ENCODE results near the gene ATP6AP2. TPM values are rescaled to one million over a fixed set of nuclear protein-coding genes. Genes with fewer than 3 reads are reported as not detected.

Gene ATP6AP2
- total RNA-seq, 1 experiment from 2014 or later: 78.7 TPM

DNA sequence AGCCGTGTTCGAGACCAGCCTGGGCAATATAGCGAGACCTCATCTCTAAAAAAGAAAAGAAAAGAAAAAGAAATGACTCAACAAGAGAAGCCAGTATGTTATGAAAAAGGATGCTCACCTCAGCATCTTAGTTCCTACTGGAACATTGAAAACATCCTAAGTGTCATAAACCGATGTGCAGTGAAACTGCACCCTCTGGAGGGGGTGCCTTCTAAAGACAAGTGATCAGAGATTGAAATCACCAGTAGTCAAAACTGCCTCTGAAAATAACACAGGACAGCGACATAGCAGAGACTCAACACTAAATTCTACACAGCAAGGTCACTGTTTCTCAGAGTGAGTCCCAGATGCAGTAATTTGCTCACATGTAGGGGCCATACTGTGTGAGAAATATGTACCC, 28.0 kb upstream of the ATP6AP2 start:
- no peaks in the 10 kb centered on the region for H3K9me3 Mint-ChIP-seq
- DNase-seq (ENCODE audit: low spot score) (no peak), ATAC-seq (no peak)
- no peak for TF ChIP-seq ATF1 (CRISPR knock-in tag; IDR thresholded peaks at IDR 0.05)
- TF ChIP-seq, protein P1, sequence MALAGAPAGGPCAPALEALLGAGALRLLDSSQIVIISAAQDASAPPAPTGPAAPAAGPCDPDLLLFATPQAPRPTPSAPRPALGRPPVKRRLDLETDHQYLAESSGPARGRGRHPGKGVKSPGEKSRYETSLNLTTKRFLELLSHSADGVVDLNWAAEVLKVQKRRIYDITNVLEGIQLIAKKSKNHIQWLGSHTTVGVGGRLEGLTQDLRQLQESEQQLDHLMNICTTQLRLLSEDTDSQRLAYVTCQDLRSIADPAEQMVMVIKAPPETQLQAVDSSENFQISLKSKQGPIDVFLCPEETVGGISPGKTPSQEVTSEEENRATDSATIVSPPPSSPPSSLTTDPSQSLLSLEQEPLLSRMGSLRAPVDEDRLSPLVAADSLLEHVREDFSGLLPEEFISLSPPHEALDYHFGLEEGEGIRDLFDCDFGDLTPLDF (CRISPR knock-in tag; IDR thresholded peaks at IDR 0.05): no peak
- TF ChIP-seq ZNF423 (CRISPR knock-in tag; IDR thresholded peaks at IDR 0.05): no peak
- TF ChIP-seq, protein P2, sequence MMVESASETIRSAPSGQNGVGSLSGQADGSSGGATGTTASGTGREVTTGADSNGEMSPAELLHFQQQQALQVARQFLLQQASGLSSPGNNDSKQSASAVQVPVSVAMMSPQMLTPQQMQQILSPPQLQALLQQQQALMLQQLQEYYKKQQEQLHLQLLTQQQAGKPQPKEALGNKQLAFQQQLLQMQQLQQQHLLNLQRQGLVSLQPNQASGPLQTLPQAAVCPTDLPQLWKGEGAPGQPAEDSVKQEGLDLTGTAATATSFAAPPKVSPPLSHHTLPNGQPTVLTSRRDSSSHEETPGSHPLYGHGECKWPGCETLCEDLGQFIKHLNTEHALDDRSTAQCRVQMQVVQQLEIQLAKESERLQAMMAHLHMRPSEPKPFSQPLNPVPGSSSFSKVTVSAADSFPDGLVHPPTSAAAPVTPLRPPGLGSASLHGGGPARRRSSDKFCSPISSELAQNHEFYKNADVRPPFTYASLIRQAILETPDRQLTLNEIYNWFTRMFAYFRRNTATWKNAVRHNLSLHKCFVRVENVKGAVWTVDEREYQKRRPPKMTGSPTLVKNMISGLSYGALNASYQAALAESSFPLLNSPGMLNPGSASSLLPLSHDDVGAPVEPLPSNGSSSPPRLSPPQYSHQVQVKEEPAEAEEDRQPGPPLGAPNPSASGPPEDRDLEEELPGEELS (CRISPR knock-in tag; IDR thresholded peaks at IDR 0.05): no peak
- TF ChIP-seq, protein P3, sequence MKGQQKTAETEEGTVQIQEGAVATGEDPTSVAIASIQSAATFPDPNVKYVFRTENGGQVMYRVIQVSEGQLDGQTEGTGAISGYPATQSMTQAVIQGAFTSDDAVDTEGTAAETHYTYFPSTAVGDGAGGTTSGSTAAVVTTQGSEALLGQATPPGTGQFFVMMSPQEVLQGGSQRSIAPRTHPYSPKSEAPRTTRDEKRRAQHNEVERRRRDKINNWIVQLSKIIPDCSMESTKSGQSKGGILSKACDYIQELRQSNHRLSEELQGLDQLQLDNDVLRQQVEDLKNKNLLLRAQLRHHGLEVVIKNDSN (CRISPR knock-in tag; IDR thresholded peaks at IDR 0.05): no peak
- TF ChIP-seq, protein P4, sequence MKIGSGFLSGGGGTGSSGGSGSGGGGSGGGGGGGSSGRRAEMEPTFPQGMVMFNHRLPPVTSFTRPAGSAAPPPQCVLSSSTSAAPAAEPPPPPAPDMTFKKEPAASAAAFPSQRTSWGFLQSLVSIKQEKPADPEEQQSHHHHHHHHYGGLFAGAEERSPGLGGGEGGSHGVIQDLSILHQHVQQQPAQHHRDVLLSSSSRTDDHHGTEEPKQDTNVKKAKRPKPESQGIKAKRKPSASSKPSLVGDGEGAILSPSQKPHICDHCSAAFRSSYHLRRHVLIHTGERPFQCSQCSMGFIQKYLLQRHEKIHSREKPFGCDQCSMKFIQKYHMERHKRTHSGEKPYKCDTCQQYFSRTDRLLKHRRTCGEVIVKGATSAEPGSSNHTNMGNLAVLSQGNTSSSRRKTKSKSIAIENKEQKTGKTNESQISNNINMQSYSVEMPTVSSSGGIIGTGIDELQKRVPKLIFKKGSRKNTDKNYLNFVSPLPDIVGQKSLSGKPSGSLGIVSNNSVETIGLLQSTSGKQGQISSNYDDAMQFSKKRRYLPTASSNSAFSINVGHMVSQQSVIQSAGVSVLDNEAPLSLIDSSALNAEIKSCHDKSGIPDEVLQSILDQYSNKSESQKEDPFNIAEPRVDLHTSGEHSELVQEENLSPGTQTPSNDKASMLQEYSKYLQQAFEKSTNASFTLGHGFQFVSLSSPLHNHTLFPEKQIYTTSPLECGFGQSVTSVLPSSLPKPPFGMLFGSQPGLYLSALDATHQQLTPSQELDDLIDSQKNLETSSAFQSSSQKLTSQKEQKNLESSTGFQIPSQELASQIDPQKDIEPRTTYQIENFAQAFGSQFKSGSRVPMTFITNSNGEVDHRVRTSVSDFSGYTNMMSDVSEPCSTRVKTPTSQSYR (CRISPR knock-in tag; IDR thresholded peaks at IDR 0.05): no peak
- no peak for TF ChIP-seq FOXK1 (CRISPR knock-in tag; IDR thresholded peaks at IDR 0.05)
- TF ChIP-seq, protein P5, sequence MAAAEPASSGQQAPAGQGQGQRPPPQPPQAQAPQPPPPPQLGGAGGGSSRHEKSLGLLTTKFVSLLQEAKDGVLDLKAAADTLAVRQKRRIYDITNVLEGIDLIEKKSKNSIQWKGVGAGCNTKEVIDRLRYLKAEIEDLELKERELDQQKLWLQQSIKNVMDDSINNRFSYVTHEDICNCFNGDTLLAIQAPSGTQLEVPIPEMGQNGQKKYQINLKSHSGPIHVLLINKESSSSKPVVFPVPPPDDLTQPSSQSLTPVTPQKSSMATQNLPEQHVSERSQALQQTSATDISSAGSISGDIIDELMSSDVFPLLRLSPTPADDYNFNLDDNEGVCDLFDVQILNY (CRISPR knock-in tag; IDR thresholded peaks at IDR 0.05): no peak
- TF ChIP-seq GABPB1 (CRISPR knock-in tag; IDR thresholded peaks at IDR 0.05): no peak
- TF ChIP-seq OVOL2 (CRISPR knock-in tag; IDR thresholded peaks at IDR 0.05; ENCODE audit: borderline replicate concordance): no peak
- TF ChIP-seq, protein P6, sequence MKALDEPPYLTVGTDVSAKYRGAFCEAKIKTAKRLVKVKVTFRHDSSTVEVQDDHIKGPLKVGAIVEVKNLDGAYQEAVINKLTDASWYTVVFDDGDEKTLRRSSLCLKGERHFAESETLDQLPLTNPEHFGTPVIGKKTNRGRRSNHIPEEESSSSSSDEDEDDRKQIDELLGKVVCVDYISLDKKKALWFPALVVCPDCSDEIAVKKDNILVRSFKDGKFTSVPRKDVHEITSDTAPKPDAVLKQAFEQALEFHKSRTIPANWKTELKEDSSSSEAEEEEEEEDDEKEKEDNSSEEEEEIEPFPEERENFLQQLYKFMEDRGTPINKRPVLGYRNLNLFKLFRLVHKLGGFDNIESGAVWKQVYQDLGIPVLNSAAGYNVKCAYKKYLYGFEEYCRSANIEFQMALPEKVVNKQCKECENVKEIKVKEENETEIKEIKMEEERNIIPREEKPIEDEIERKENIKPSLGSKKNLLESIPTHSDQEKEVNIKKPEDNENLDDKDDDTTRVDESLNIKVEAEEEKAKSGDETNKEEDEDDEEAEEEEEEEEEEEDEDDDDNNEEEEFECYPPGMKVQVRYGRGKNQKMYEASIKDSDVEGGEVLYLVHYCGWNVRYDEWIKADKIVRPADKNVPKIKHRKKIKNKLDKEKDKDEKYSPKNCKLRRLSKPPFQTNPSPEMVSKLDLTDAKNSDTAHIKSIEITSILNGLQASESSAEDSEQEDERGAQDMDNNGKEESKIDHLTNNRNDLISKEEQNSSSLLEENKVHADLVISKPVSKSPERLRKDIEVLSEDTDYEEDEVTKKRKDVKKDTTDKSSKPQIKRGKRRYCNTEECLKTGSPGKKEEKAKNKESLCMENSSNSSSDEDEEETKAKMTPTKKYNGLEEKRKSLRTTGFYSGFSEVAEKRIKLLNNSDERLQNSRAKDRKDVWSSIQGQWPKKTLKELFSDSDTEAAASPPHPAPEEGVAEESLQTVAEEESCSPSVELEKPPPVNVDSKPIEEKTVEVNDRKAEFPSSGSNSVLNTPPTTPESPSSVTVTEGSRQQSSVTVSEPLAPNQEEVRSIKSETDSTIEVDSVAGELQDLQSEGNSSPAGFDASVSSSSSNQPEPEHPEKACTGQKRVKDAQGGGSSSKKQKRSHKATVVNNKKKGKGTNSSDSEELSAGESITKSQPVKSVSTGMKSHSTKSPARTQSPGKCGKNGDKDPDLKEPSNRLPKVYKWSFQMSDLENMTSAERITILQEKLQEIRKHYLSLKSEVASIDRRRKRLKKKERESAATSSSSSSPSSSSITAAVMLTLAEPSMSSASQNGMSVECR (CRISPR knock-in tag; IDR thresholded peaks at IDR 0.05; ENCODE audit: borderline replicate concordance): no peak
- TF ChIP-seq ZNF232 (CRISPR knock-in tag; IDR thresholded peaks at IDR 0.05): no peak
- H3K27me3 Mint-ChIP-seq (ENCODE audit: low read depth): no peaks in the 10 kb centered on the region
- no peaks in the 10 kb centered on the region for H3K36me3 Mint-ChIP-seq
- ChIA-PET CTCF (interaction anchor here (0.9 kb wide), 1 partner anchor 9 kb away, joined by 3 read pairs; no protein-coding TSS in a partner anchor), POLR2A (no interaction called here)
- no peak overlapping the region for H3K4me3 Mint-ChIP-seq
- H3K27ac Mint-ChIP-seq: no peak overlapping the region
- H3K4me1 Mint-ChIP-seq: no peaks in the 10 kb centered on the region

DNA sequence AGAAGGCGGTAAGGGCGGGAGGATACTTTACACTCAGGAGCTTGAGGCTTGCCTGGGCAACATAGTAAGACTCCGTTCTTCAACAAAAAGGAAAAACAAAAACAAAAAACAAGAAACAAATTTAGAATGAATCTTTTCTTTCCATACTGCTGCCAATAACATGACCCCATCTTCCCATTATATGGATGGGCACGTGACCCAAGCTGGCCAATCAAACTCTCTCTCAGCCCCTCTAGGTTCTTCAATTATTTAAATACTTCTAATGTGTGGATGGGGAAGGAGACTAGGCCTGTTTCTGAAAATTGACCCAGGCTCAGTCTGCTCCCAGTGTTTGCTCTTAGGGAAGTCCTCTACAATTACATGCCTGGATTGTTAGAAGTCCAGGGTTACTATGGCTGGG, 22.2 kb upstream of the ATP6AP2 start:
- no peaks in the 10 kb centered on the region for H3K36me3 Mint-ChIP-seq
- POLR2A ChIA-PET: no interaction called here
- H3K27ac Mint-ChIP-seq: no peak overlapping the region
- TF ChIP-seq GTF2I (CRISPR knock-in tag; conservative IDR thresholded peaks at IDR 0.05) (no peak), ESRRA (CRISPR knock-in tag; IDR thresholded peaks at IDR 0.05; ENCODE audit: borderline replicate concordance) (no peak), MXD4 (CRISPR knock-in tag; IDR thresholded peaks at IDR 0.05; ENCODE audit: borderline replicate concordance) (no peak), NR3C1 (CRISPR knock-in tag; conservative IDR thresholded peaks at IDR 0.05; ENCODE audit: low read depth) (no peak), JUN (CRISPR knock-in tag; IDR thresholded peaks at IDR 0.05) (no peak)
- no peaks in the 10 kb centered on the region for H3K9me3 Mint-ChIP-seq
- CTCF ChIA-PET: interaction anchor here (0.5 kb wide), 1 partner anchor 698 kb away, joined by 3 read pairs; no protein-coding TSS in a partner anchor
- no peak overlapping the region for H3K4me3 Mint-ChIP-seq
- ATAC-seq (no peak), DNase-seq (ENCODE audit: low spot score) (no peak)
- H3K27me3 Mint-ChIP-seq (ENCODE audit: low read depth): no peaks in the 10 kb centered on the region
- no peaks in the 10 kb centered on the region for H3K4me1 Mint-ChIP-seq
